ENCODE data around the gene FOXB2. TPM values are rescaled to one million over a fixed set of nuclear protein-coding genes. Genes with fewer than 3 reads are reported as not detected.

FOXB2 gene
- total RNA-seq, 1 donor from 2014 or later = not detected

DNA sequence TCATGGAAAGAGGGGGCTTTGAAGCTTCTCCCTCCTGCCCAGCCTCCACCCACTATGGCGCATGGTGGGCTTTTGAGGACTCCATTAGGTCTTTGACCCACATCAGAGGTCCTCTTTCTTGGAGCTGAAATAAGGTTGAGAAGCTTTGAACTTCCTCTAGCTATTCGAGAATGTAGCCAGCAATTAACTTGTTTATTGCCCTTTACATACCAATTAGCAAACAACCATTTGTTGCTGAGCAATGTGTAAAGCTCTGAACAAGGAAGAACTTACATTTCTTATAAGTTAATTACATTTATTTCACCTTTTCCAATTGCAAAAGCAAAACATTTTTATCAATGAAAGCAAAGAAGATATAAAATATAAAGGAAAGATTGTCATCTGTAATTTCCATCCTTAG lies 30.5 kb upstream of the FOXB2 start:
- Histone ChIP-seq H3K9ac (no peak overlapping the region), H4K20me1 (ENCODE audit: low read depth) (no peaks in the 10 kb centered on the region), H3F3A (ENCODE audit: low read depth) (no peaks in the 10 kb centered on the region), H3K4me1 (no peaks in the 10 kb centered on the region), H3K27me3 (no peaks in the 10 kb centered on the region), H3K79me2 (ENCODE audit: low read depth) (no peaks in the 10 kb centered on the region), H3K36me3 (no peaks in the 10 kb centered on the region), H3K4me3 (no peak overlapping the region), H3K27ac (no peak overlapping the region), H3K4me2 (no peak overlapping the region), H2AFZ (replicated peaks) (no peak overlapping the region), H3K9me3 (ENCODE audit: low read depth) (no peaks in the 10 kb centered on the region)
- Mint-ChIP-seq H3K27ac (no peak overlapping the region), H3K27me3 (ENCODE audit: insufficient read depth, low read depth) (peaks cover 3% of the 10 kb centered on the region), H3K4me1 (peaks cover 2% of the 10 kb centered on the region), H3K4me3 (no peak overlapping the region), H3K9me3 (no peaks in the 10 kb centered on the region), H3K36me3 (no peaks in the 10 kb centered on the region)
- TF ChIP-seq EZH2 (IDR thresholded peaks at IDR 0.05) (no peak), EZH2phosphoT487 (IDR thresholded peaks at IDR 0.05) (no peak)
- TF ChIP-seq, protein P1, sequence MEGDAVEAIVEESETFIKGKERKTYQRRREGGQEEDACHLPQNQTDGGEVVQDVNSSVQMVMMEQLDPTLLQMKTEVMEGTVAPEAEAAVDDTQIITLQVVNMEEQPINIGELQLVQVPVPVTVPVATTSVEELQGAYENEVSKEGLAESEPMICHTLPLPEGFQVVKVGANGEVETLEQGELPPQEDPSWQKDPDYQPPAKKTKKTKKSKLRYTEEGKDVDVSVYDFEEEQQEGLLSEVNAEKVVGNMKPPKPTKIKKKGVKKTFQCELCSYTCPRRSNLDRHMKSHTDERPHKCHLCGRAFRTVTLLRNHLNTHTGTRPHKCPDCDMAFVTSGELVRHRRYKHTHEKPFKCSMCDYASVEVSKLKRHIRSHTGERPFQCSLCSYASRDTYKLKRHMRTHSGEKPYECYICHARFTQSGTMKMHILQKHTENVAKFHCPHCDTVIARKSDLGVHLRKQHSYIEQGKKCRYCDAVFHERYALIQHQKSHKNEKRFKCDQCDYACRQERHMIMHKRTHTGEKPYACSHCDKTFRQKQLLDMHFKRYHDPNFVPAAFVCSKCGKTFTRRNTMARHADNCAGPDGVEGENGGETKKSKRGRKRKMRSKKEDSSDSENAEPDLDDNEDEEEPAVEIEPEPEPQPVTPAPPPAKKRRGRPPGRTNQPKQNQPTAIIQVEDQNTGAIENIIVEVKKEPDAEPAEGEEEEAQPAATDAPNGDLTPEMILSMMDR (IDR thresholded peaks at IDR 0.05) = no peak
- no peak for DNase-seq (ENCODE audit: low spot score)

GRCh38 chr9:76989501-76989900 lies 30.0 kb upstream of the FOXB2 start:
- no peaks in the 10 kb centered on the region for H3K36me3 Mint-ChIP-seq
- no peaks in the 10 kb centered on the region for H3K27me3 ChIP-seq
- H3K4me3 Mint-ChIP-seq = no peak overlapping the region
- no peaks in the 10 kb centered on the region for H3K36me3 ChIP-seq
- no peak overlapping the region for H3K27ac Mint-ChIP-seq
- no peaks in the 10 kb centered on the region for H3K9me3 Mint-ChIP-seq
- H3K9ac ChIP-seq = no peak overlapping the region
- H3K79me2 ChIP-seq (ENCODE audit: low read depth) = no peaks in the 10 kb centered on the region
- H3K4me1 Mint-ChIP-seq = peaks cover 2% of the 10 kb centered on the region
- no peak overlapping the region for H3K4me2 ChIP-seq
- H3K27me3 Mint-ChIP-seq (ENCODE audit: insufficient read depth, low read depth) = peaks cover 3% of the 10 kb centered on the region
- H2AFZ ChIP-seq (replicated peaks) = no peak overlapping the region
- H3K27ac ChIP-seq = no peak overlapping the region
- H3K9me3 ChIP-seq (ENCODE audit: low read depth) = no peaks in the 10 kb centered on the region
- no peaks in the 10 kb centered on the region for H4K20me1 ChIP-seq (ENCODE audit: low read depth)
- no peak for TF ChIP-seq EZH2 (IDR thresholded peaks at IDR 0.05)
- TF ChIP-seq EZH2phosphoT487 (IDR thresholded peaks at IDR 0.05) = no peak
- TF ChIP-seq, protein P1 (IDR thresholded peaks at IDR 0.05) = no peak
- H3K4me3 ChIP-seq = no peak overlapping the region
- H3K4me1 ChIP-seq = no peaks in the 10 kb centered on the region
- no peaks in the 10 kb centered on the region for H3F3A ChIP-seq (ENCODE audit: low read depth)
- DNase-seq (ENCODE audit: low spot score) = no peak

DNA sequence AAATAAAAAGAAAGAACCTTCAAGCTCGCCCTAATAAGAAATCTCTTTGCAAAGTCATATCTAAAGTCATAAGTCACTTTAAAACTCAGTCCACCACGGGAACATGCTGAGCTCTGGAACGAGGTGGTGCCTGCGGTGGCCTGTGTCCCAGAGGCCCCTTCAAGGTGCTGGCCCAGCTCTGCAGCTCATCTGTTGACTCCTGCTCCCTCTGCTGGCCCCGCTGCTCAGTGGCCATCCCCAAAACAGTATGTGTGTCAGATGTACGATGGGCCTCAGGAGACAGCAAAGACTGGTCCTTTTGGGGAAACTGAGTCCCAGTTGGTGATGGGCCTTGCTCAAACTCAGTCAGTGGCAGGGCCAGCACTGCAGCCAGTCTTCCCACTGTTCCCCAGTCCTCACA lies 22.8 kb upstream of the FOXB2 start:
- Mint-ChIP-seq H3K4me3 (no peak overlapping the region), H3K4me1 (no peaks in the 10 kb centered on the region), H3K36me3 (no peaks in the 10 kb centered on the region), H3K9me3 (no peaks in the 10 kb centered on the region), H3K27me3 (ENCODE audit: insufficient read depth, low read depth) (peaks cover 7% of the 10 kb centered on the region), H3K27ac (no peak overlapping the region)
- no peaks in the 10 kb centered on the region for H3F3A ChIP-seq (ENCODE audit: low read depth)
- TF ChIP-seq, protein P1 (IDR thresholded peaks at IDR 0.05) = peak; percentile 76
- no peak for TF ChIP-seq EZH2phosphoT487 (IDR thresholded peaks at IDR 0.05)
- TF ChIP-seq EZH2 (IDR thresholded peaks at IDR 0.05) = no peak
- H3K27me3 ChIP-seq = no peaks in the 10 kb centered on the region
- no peak overlapping the region for H2AFZ ChIP-seq (replicated peaks)
- H3K4me1 ChIP-seq = no peaks in the 10 kb centered on the region
- H3K9ac ChIP-seq = no peak overlapping the region
- no peak overlapping the region for H3K4me3 ChIP-seq
- H3K27ac ChIP-seq = no peak overlapping the region
- no peaks in the 10 kb centered on the region for H4K20me1 ChIP-seq (ENCODE audit: low read depth)
- H3K9me3 ChIP-seq (ENCODE audit: low read depth) = no peaks in the 10 kb centered on the region
- no peak overlapping the region for H3K4me2 ChIP-seq
- DNase-seq (ENCODE audit: low spot score) = peak; percentile 77
- H3K79me2 ChIP-seq (ENCODE audit: low read depth) = no peaks in the 10 kb centered on the region
- H3K36me3 ChIP-seq = no peaks in the 10 kb centered on the region
